Measurements from ENCODE around the gene MRPL43. TPM values are rescaled to one million over a fixed set of nuclear protein-coding genes. Genes with fewer than 3 reads are reported as not detected.
A peak's percentile ranks its signal among the peaks of the same experiment; 100 is the strongest.

MRPL43 gene
- total and polyA plus RNA-seq, 9 of the 15 experiments (the other 6 are each of a cell fraction or from before 2014, with no cell fraction given) = 15.1 to 63.7 (median 37.2) TPM

DNA sequence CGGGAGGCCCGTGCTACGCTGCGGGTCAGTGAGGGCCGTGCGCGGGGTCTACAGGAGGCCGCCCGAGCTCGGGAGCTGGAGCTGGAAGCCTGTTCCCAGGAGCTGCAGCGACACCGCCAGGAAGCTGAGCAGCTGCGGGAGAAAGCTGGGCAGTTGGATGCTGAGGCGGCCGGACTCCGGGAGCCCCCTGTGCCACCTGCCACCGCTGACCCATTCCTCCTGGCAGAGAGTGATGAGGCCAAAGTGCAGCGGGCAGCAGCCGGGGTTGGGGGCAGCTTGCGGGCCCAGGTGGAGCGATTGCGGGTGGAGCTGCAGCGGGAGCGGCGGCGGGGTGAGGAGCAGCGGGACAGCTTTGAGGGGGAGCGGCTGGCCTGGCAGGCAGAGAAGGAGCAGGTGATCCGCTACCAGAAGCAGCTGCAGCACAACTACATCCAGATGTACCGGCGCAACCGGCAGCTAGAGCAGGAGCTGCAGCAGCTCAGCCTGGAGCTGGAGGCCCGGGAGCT is 19.3 kb upstream of the MRPL43 start (continued):
- TF ChIP-seq HBP1 (CRISPR knock-in tag; IDR thresholded peaks at IDR 0.05) (no peak), MAFG (tag; conservative IDR thresholded peaks at IDR 0.05) (no peak), RFX7 (CRISPR knock-in tag; IDR thresholded peaks at IDR 0.05) (no peak), ZBTB26 (CRISPR knock-in tag; IDR thresholded peaks at IDR 0.05) (no peak), RBFOX2 (IDR thresholded peaks at IDR 0.05; ENCODE audit: low read depth, low read length) (0 out of 2 replicates have a peak, but pooled peaks have one; percentile 5), ZNF780A (CRISPR knock-in tag; IDR thresholded peaks at IDR 0.05) (no peak), BHLHE40 (IDR thresholded peaks at IDR 0.05; ENCODE audit: low read length) (no peak), HDGF (IDR thresholded peaks at IDR 0.05) (no peak)
- TF ChIP-seq, protein P1, sequence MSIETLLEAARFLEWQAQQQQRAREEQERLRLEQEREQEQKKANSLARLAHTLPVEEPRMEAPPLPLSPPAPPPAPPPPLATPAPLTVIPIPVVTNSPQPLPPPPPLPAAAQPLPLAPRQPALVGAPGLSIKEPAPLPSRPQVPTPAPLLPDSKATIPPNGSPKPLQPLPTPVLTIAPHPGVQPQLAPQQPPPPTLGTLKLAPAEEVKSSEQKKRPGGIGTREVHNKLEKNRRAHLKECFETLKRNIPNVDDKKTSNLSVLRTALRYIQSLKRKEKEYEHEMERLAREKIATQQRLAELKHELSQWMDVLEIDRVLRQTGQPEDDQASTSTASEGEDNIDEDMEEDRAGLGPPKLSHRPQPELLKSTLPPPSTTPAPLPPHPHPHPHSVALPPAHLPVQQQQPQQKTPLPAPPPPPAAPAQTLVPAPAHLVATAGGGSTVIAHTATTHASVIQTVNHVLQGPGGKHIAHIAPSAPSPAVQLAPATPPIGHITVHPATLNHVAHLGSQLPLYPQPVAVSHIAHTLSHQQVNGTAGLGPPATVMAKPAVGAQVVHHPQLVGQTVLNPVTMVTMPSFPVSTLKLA (conservative IDR thresholded peaks at IDR 0.05) = no peak
- TF ChIP-seq, protein P2, sequence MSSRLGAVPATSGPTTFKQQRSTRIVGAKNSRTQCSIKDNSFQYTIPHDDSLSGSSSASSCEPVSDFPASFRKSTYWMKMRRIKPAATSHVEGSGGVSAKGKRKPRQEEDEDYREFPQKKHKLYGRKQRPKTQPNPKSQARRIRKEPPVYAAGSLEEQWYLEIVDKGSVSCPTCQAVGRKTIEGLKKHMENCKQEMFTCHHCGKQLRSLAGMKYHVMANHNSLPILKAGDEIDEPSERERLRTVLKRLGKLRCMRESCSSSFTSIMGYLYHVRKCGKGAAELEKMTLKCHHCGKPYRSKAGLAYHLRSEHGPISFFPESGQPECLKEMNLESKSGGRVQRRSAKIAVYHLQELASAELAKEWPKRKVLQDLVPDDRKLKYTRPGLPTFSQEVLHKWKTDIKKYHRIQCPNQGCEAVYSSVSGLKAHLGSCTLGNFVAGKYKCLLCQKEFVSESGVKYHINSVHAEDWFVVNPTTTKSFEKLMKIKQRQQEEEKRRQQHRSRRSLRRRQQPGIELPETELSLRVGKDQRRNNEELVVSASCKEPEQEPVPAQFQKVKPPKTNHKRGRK (tag; IDR thresholded peaks at IDR 0.05) = no peak
